ENCODE data around the gene CD200R1L.

DNA sequence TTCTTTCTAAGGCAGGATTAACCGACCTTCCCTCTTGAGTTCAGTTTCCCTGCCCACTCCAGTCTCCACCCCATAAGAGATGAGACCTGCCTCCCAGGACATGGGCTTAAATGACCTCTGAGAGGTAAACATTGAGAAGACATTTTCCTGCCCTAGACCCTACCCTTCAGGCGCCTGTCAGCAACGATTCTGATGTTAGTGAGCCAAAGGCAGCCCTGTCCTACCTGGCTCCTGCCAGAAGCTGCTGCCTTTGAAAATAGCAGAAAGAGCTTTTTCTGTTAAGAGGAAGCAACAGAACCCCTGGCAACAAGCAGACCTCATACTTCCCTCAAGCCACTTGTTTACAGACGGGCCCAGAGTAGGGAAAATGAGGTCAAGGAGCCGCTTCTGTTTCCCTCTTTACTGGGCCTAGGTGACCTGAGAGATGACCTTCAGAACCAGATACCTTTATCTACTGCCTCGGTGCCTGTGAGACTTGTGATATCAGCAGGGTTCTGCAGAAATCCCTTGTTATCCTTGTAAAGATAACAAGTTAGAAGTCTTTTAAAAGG is 52.0 kb downstream of the CD200R1L start:
- TF ChIP-seq POLR2A (IDR thresholded peaks at IDR 0.05) (no peak), CTCF (IDR thresholded peaks at IDR 0.05) (no peak), EP300 (IDR thresholded peaks at IDR 0.05) (no peak)
